GM23338 (cell line): ENCODE results near the gene TBC1D5.

Experiments
- CTCF ChIP-seq, 2 experiments: fragments of 200-600 bp in 1 of 2; sonication (generic) in 1 of 2; conservative IDR thresholded peaks; 2 replicates each; pipeline versions ENCODE4 v1.5.1 to v1.6.1; 2016 to 2017; ENCODE audit warnings: antibody characterized with exemption in 2 of 2, low read depth in 2 of 2, mild to moderate bottlenecking in 2 of 2, moderate library complexity in 1 of 2
- EZH2 ChIP-seq: fragments of 200-600 bp; sonication (generic); IDR thresholded peaks from one replicate; pipeline ENCODE4 v1.8.0; 2017; ENCODE audit warnings: antibody characterized with exemption, mild to moderate bottlenecking, low read depth; ENCODE audit not compliant: unreplicated experiment
- EZH2phosphoT487 ChIP-seq: fragments of 200-600 bp; sonication (generic); IDR thresholded peaks from one replicate; pipeline ENCODE4 v1.8.1; 2018; ENCODE audit warnings: antibody characterized with exemption; ENCODE audit not compliant: unreplicated experiment
- JUNB ChIP-seq: IDR thresholded peaks from one replicate; pipeline ENCODE4 v1.6.1; 2016; ENCODE audit warnings: antibody characterized with exemption; ENCODE audit not compliant: unreplicated experiment
- POLR2AphosphoS5 ChIP-seq: IDR thresholded peaks from 2 replicates; pipeline ENCODE4 v1.6.1; 2016; ENCODE audit warnings: antibody characterized with exemption, low read depth
- REST ChIP-seq: IDR thresholded peaks from one replicate; pipeline ENCODE4 v1.6.1; 2018; ENCODE audit warnings: antibody characterized with exemption; ENCODE audit not compliant: unreplicated experiment
- STAT1 ChIP-seq: IDR thresholded peaks from one replicate; pipeline ENCODE4 v1.6.1; 2016; ENCODE audit warnings: antibody characterized with exemption; ENCODE audit not compliant: unreplicated experiment
- ZNF331 ChIP-seq: fragments of 250-450 bp; sonication (Bioruptor Pico); IDR thresholded peaks from 2 replicates; pipeline ENCODE4 v1.5.0; 2020; ENCODE audit warnings: low read depth, mild to moderate bottlenecking, moderate library complexity

GRCh38 chr3:17546500-17547255 lies 195.8 kb downstream of the TBC1D5 start:
- TF ChIP-seq CTCF (conservative IDR thresholded peaks at IDR 0.05; ENCODE audit: low read depth in 2 of 2) (peak in 1 of 2 experiments; percentile 27; a peak in 2 of 4 replicates), EZH2phosphoT487 (no peak), ZNF331 (no peak), REST (no peak), POLR2AphosphoS5 (no peak), EZH2 (no peak), STAT1 (no peak), JUNB (no peak)
